Measurements from ENCODE around the gene TOE1.

The TOE1 gene

DNA sequence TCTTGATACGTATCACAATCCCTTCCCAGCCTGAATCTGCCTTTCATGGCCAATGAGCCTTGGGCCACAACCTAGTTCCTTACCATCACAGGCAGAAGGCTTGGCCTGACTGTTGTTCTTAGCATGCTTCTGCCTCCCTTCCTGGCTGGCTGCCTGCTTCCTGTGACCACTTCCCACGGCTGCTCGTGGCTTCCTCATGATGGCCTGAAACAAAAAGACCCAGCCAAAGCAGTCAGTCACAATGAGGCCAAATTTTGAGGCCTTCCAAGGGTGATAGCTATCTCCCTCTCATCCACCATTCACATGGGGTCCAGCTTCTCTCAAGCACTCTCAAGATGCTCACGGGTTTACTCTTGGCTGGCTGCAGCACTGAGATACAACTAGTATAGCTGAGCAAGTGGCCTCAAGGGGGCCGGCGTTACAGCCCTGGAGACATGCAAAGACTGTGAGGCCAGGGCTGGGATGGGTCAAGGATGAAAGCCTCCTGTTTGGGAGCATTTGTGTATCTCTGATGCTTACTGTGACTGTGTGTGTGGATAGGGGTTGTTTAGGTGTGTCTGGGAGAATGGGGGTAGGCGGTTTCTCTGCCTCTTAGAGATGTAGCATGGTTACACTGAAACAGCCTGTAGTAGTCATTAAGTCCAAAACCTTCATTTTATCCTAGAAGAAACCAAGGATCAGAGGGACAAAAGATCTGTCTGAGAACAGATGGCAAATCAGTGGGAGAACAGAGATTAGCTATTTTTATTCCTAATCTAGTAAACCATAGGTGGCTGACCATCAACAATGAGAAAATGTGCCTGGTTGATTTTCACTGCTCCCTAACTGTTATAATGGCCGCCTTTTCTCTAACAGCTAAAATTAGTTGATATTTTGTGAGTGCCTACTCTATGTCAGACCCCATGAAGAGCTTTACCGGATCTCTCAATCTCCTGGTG is 5.4 kb upstream of the TOE1 start:
- no peak for DNase-seq (ENCODE audit: extremely low read depth, low read depth)
- TF ChIP-seq, protein P1, sequence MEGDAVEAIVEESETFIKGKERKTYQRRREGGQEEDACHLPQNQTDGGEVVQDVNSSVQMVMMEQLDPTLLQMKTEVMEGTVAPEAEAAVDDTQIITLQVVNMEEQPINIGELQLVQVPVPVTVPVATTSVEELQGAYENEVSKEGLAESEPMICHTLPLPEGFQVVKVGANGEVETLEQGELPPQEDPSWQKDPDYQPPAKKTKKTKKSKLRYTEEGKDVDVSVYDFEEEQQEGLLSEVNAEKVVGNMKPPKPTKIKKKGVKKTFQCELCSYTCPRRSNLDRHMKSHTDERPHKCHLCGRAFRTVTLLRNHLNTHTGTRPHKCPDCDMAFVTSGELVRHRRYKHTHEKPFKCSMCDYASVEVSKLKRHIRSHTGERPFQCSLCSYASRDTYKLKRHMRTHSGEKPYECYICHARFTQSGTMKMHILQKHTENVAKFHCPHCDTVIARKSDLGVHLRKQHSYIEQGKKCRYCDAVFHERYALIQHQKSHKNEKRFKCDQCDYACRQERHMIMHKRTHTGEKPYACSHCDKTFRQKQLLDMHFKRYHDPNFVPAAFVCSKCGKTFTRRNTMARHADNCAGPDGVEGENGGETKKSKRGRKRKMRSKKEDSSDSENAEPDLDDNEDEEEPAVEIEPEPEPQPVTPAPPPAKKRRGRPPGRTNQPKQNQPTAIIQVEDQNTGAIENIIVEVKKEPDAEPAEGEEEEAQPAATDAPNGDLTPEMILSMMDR (IDR thresholded peaks at IDR 0.05; ENCODE audit: low read depth, low read length): no peak

DNA sequence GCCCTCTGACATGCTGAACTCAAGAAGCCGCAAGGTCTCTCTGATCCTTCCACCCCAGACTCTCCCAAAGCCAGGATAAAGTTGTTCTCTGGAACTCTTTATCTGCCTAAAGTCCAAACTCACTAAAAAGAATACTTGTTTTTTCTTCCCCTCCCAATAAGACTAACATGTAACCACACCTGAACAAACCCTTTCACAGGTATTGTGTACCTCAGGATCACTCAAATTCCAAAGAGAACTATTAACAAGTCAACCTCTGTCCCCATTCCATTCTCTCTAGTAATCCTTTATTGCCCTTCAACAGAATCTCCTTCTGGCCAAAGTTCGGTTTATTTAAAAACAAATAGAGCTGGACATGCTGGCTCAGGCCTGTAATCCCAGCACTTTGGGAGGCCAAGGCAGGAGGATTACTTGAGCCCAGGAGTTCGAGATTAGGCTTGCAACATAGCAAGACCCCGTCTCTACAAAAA is 4.1 kb upstream of the TOE1 start:
- no peak for DNase-seq (ENCODE audit: extremely low read depth, low read depth)

DNA sequence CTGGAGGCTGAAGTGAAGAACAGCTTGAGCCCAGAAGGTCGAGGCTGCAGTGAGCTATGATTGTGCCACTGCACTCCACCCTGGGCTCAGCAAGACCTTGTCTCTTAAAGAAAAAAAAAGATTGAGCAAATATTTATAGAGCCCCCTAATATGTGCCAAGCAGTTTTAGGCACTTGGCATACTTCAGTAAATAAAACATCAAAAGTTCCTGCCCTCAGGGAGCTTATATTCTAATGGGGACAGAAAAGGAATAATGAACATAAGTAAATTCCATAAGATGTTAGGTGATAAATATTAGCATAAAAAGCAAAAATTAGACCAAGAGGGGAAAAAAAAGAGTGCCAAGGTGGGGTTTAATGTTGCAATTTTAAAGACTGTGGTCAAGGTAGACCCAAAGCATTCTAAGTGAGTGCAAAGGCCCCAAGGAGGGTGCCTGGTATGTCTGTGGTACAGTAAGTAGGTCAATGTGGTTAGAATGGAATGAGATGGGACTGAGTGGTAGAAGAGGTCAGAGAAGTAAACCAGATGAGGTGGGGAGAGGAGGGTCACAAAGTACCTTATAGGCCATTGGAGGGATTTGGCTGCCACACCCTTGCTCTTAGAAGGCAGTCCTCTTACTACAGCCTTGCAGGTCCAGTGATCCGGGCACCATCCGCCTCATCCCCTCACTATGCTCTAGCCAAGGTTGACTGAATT is 2.2 kb upstream of the TOE1 start:
- TF ChIP-seq, protein P1 (IDR thresholded peaks at IDR 0.05; ENCODE audit: low read depth, low read length): no peak
- no peak for DNase-seq (ENCODE audit: extremely low read depth, low read depth)

More for the DNA sequence above, 4.1 kb upstream of the TOE1 start:
- TF ChIP-seq, protein P1 (IDR thresholded peaks at IDR 0.05; ENCODE audit: low read depth, low read length): no peak

DNA sequence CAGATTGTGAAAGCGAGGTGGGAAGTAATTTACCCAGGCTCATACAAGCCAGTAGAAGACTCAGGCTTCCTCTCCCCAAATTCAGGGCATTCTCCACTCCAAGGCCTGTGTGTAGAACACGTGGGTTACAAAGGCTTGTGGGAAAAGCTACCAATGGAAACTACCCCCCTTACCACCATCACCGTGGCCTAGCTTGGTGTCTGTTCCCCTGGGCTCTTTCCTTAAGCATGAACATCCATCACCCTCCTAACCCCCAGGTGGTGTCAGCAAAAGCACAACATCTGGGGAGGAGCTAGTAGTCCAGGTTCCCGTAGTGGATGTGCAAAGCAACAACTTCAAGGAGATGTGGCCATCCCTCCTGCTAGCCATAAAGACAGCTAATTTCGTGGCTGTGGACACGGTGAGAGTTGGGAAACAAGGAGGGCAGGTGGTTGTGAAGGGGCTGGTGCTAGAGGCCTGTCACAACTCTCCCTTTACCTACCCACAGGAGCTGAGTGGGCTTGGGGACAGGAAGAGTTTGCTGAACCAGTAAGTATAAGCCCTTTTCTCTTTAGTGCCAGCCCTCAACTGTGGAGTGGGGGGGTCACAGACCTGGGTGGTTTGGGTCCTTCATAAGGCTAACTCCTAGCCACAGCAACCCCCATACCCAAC is 971 bp downstream of the TOE1 start:
- TF ChIP-seq, protein P1 (IDR thresholded peaks at IDR 0.05; ENCODE audit: low read depth, low read length): no peak
- DNase-seq (ENCODE audit: extremely low read depth, low read depth): no peak

DNA sequence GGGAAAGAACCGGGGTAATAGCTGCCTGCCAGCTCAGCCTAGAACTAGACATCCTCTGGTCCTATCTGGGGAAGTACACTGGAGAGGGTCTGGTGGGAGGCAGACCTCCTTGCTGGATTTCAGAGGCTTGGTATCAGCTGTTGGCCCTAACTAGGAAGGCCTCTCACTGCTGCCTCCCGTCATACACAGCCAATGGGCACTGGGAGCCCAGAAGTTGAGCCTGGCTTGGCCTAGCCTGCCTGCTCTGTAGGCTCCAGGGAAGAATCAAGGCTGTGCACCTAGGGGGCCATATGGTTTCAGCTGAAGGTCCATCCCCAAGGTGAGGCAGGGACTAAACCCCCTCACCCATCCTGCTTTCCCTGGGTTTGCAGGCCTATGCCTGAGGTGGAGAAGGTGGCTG is 4.5 kb downstream of the TOE1 start:
- DNase-seq (ENCODE audit: extremely low read depth, low read depth): no peak
- TF ChIP-seq, protein P1 (IDR thresholded peaks at IDR 0.05; ENCODE audit: low read depth, low read length): no peak

DNA sequence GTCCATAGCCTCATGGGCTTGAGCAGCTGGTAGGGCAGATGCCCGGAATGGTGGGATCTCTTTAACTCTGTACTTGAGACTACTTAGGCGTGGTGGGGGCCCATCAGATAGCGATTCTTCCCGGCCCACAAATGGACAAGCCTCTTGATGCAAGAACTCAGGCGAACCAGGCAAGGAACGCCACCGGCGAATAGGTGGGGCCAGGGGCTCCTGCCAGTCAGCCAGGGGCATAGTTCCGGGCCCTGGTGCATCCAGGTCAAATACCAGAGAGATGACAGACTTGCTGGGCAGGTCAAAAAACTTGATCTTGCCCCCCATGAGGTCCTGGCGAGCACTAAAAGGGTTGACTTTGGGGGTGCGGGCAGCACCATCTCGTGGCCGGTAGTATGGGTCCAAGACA is 5.0 kb downstream of the TOE1 start:
- no peak for DNase-seq (ENCODE audit: extremely low read depth, low read depth)
- TF ChIP-seq, protein P1 (IDR thresholded peaks at IDR 0.05; ENCODE audit: low read depth, low read length): no peak

Measured in AG09319 (cell line).